ENCODE measurements around the gene SHC3.
"Not testable (repeated sequence)": the region's sequence is repeated elsewhere in the genome, so short reads cannot be mapped to it uniquely, and the experiment has no call there.

SHC3 gene

GRCh38 chr9:89177944-89178829, at the start of gene SHC3:
Gene SHC3, minus strand, starts transcription at chr9:89178818. Its CDS starts 358 bp downstream, at chr9:89178460.
- peak in 4 of 51 donors; percentile 29 to 36 (median 31) for DNase-seq

- DNase-seq = peak in 12 of 51 donors; percentile 8 to 44 (median 16)
Observed at GRCh38 chr9:89225991-89226471, 47.4 kb upstream of the SHC3 start.

GRCh38 chr9:89225587-89225986, 47.0 kb upstream of the SHC3 start:
- no peak for DNase-seq

- DNase-seq = peak in 2 of 51 donors; percentile 9 to 11
Observed at GRCh38 chr9:89225036-89225435, 46.4 kb upstream of the SHC3 start.

GRCh38 chr9:89224633-89225032, 46.0 kb upstream of the SHC3 start:
- peak in 1 of 51 donors; percentile 6 for DNase-seq

GRCh38 chr9:89223396-89223977, 44.9 kb upstream of the SHC3 start:
- no peak for DNase-seq

- DNase-seq = no peak
Observed at GRCh38 chr9:89219637-89220036, 41.0 kb upstream of the SHC3 start.

- peak in 11 of 51 donors; percentile 2 to 49 (median 15) for DNase-seq
Observed at GRCh38 chr9:89218040-89218928, 39.7 kb upstream of the SHC3 start.

- no peak for DNase-seq
Observed at GRCh38 chr9:89215342-89215741, 36.7 kb upstream of the SHC3 start.

GRCh38 chr9:89213396-89213880, 34.8 kb upstream of the SHC3 start:
- no peak for DNase-seq

- no peak for DNase-seq
Observed at GRCh38 chr9:89212171-89212570, 33.6 kb upstream of the SHC3 start.

- not testable (repeated sequence) for DNase-seq
Observed at GRCh38 chr9:89209311-89209710, 30.7 kb upstream of the SHC3 start.

- no peak for DNase-seq
Observed at GRCh38 chr9:89207026-89207425, 28.4 kb upstream of the SHC3 start.

GRCh38 chr9:89204801-89205200, 26.2 kb upstream of the SHC3 start:
- no peak for DNase-seq

GRCh38 chr9:89195131-89195797, 16.6 kb upstream of the SHC3 start:
- DNase-seq = no peak

- DNase-seq = no peak
Observed at GRCh38 chr9:89194421-89195130, 16.0 kb upstream of the SHC3 start.

GRCh38 chr9:89191004-89191403, 12.4 kb upstream of the SHC3 start:
- DNase-seq = no peak

GRCh38 chr9:89189215-89189614, 10.6 kb upstream of the SHC3 start:
- no peak for DNase-seq

- DNase-seq = no peak
Observed at GRCh38 chr9:89187950-89188349, 9.3 kb upstream of the SHC3 start.

GRCh38 chr9:89187541-89187940, 8.9 kb upstream of the SHC3 start:
- no peak for DNase-seq

All from hypothalamus (tissue), 51 donors.